H1 (cell line): Measurements from ENCODE around the gene SERPINE2.

Source experiments
- HDAC6 ChIP-seq: IDR thresholded peaks from one replicate; pipeline ENCODE4 v1.7.1; 2012; ENCODE audit warnings: low read depth, mild to moderate bottlenecking, inconsistent platforms, low read length, moderate library complexity
- RAD21 ChIP-seq, 2 experiments: IDR thresholded peaks in 1 of 2; conservative IDR thresholded peaks in 1 of 2; 2 replicates each; pipeline ENCODE4 v1.6.1; 2011; ENCODE audit warnings: low read depth in 2 of 2, low read length in 2 of 2, improper control_type of control experiment in 1 of 2, inconsistent platforms in 1 of 2, mild to moderate bottlenecking in 1 of 2, moderate library complexity in 1 of 2
- TF ChIP-seq, protein P1 (sequence below), 3 experiments: IDR thresholded peaks; 1 replicate in 2 of 3; 2 replicates in 1 of 3; pipeline versions ENCODE4 v1.5.1 to v1.6.1; 2011; ENCODE audit warnings: low read length in 3 of 3, mild to moderate bottlenecking in 3 of 3, inconsistent platforms in 2 of 3, low read depth in 1 of 3, moderate library complexity in 1 of 3; ENCODE audit not compliant: insufficient read depth in 1 of 3; ENCODE audit errors: control extremely low read depth in 1 of 3

DNA sequence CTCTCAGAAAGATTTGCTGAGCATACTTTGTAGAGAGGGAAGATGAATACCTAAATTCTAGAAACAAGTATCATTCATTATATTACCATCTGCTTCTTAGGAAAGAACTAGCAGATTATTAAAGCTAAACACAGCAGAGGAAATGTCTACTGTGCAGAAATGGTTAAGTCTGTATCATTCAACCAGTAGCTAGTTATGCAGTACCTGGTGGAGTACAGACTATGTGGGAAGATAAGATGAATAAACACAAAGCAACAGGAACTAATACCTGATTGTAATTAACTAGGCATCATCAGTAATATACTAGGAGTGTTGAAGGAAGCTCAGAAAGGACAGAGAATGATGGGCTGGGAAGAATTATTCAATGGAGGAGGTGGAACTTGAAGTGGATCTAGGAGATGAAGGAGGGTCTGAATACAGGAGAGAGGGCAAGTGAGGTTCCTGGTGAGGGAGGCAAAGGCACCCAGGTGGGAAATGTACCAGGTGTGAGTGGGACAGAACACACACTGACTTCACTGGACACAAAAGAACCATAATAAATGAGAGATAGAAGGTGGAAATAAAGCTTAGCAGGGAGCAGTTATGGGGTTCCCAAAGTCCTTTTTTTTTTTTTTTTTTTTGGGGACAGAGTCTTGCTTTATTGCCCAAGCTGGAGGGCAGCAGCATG, 103.5 kb downstream of the SERPINE2 start:
- TF ChIP-seq, protein P1, sequence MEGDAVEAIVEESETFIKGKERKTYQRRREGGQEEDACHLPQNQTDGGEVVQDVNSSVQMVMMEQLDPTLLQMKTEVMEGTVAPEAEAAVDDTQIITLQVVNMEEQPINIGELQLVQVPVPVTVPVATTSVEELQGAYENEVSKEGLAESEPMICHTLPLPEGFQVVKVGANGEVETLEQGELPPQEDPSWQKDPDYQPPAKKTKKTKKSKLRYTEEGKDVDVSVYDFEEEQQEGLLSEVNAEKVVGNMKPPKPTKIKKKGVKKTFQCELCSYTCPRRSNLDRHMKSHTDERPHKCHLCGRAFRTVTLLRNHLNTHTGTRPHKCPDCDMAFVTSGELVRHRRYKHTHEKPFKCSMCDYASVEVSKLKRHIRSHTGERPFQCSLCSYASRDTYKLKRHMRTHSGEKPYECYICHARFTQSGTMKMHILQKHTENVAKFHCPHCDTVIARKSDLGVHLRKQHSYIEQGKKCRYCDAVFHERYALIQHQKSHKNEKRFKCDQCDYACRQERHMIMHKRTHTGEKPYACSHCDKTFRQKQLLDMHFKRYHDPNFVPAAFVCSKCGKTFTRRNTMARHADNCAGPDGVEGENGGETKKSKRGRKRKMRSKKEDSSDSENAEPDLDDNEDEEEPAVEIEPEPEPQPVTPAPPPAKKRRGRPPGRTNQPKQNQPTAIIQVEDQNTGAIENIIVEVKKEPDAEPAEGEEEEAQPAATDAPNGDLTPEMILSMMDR (IDR thresholded peaks at IDR 0.05; ENCODE audit: control extremely low read depth in 1 of 3, insufficient read depth in 1 of 3, low read depth in 1 of 3, low read length in 3 of 3) = no peak
- TF ChIP-seq HDAC6 (no peak), RAD21 (IDR thresholded peaks at IDR 0.05 in 1 of 2, conservative IDR thresholded peaks at IDR 0.05 in 1 of 2; ENCODE audit: low read depth in 2 of 2, low read length in 2 of 2) (no peak)
